ENCODE data around the gene FABP6.

FABP6 gene

GRCh38 chr5:160260006-160260775, 30.9 kb downstream of the FABP6 start:
- no peak overlapping the region for H3K4me3 ChIP-seq (ENCODE audit: control insufficient read depth, low read depth, low read length)
- DNase-seq (ENCODE audit: low read depth): no peak
- TF ChIP-seq CTCF (conservative IDR thresholded peaks at IDR 0.05; ENCODE audit: control insufficient read depth, insufficient read depth, low read depth, low read length): no peak

- DNase-seq (ENCODE audit: low read depth): peak; percentile 24
- H3K4me3 ChIP-seq (ENCODE audit: control insufficient read depth, low read depth, low read length): no peak overlapping the region
- no peak for TF ChIP-seq CTCF (conservative IDR thresholded peaks at IDR 0.05; ENCODE audit: control insufficient read depth, insufficient read depth, low read depth, low read length)
These were observed 31.8 kb downstream of the FABP6 start for GRCh38 chr5:160260881-160261815.

GRCh38 chr5:160262151-160263074, 33.1 kb downstream of the FABP6 start:
- no peak overlapping the region for H3K4me3 ChIP-seq (ENCODE audit: control insufficient read depth, low read depth, low read length)
- DNase-seq (ENCODE audit: low read depth): no peak
- TF ChIP-seq CTCF (conservative IDR thresholded peaks at IDR 0.05; ENCODE audit: control insufficient read depth, insufficient read depth, low read depth, low read length): no peak

GRCh38 chr5:160263326-160263855, 34.1 kb downstream of the FABP6 start:
- no peak for TF ChIP-seq CTCF (conservative IDR thresholded peaks at IDR 0.05; ENCODE audit: control insufficient read depth, insufficient read depth, low read depth, low read length)
- no peak for DNase-seq (ENCODE audit: low read depth)
- no peak overlapping the region for H3K4me3 ChIP-seq (ENCODE audit: control insufficient read depth, low read depth, low read length)

- no peak overlapping the region for H3K4me3 ChIP-seq (ENCODE audit: control insufficient read depth, low read depth, low read length)
- no peak for DNase-seq (ENCODE audit: low read depth)
- TF ChIP-seq CTCF (conservative IDR thresholded peaks at IDR 0.05; ENCODE audit: control insufficient read depth, insufficient read depth, low read depth, low read length): no peak
These were observed 36.7 kb downstream of the FABP6 start for GRCh38 chr5:160266044-160266443.

Data from fibroblast of mammary gland (primary cell).